HPDE6-E6E7 (cell line): ENCODE results near the gene CSMD2.

Experiments
- DNase-seq: peaks from one replicate; pipeline ENCODE4 v3.0.0; 2011; ENCODE audit warnings: missing footprints; ENCODE audit errors: extremely low spot score

Gene CSMD2

GRCh38 chr1:33960188-33960895 lies 204.7 kb downstream of the CSMD2 start:
- no peak for DNase-seq

- DNase-seq, result no peak
Observed at GRCh38 chr1:33957854-33958253, 207.2 kb downstream of the CSMD2 start.

GRCh38 chr1:33955096-33955495 lies 209.9 kb downstream of the CSMD2 start:
- DNase-seq, result no peak

GRCh38 chr1:33949570-33949969 lies 215.5 kb downstream of the CSMD2 start:
- DNase-seq, result no peak

- no peak for DNase-seq
Observed at GRCh38 chr1:33948291-33948690, 216.7 kb downstream of the CSMD2 start.

GRCh38 chr1:33946836-33947235 lies 218.2 kb downstream of the CSMD2 start:
- no peak for DNase-seq

- DNase-seq, result no peak
Observed at GRCh38 chr1:33944846-33945245, 220.2 kb downstream of the CSMD2 start.

GRCh38 chr1:33943978-33944377 lies 221.1 kb downstream of the CSMD2 start:
- no peak for DNase-seq

- DNase-seq, result no peak
Observed at GRCh38 chr1:33932871-33933270, 232.2 kb downstream of the CSMD2 start.

- no peak for DNase-seq
Observed at GRCh38 chr1:33931111-33931475, 233.9 kb downstream of the CSMD2 start.

- no peak for DNase-seq
Observed at GRCh38 chr1:33930346-33931110, 234.5 kb downstream of the CSMD2 start.

GRCh38 chr1:33928251-33928650 lies 236.8 kb downstream of the CSMD2 start:
- no peak for DNase-seq

- no peak for DNase-seq
Observed at GRCh38 chr1:33927721-33928120, 237.3 kb downstream of the CSMD2 start.

- no peak for DNase-seq
Observed at GRCh38 chr1:33925586-33925985, 239.4 kb downstream of the CSMD2 start.

GRCh38 chr1:33921281-33921680 lies 243.7 kb downstream of the CSMD2 start:
- DNase-seq, result no peak

- no peak for DNase-seq
Observed at GRCh38 chr1:33918368-33918767, 246.7 kb downstream of the CSMD2 start.

- no peak for DNase-seq
Observed at GRCh38 chr1:33916786-33917185, 248.2 kb downstream of the CSMD2 start.

- DNase-seq, result no peak
Observed at GRCh38 chr1:33914531-33914930, 250.5 kb downstream of the CSMD2 start.

GRCh38 chr1:33908324-33908956 lies 256.6 kb downstream of the CSMD2 start:
- DNase-seq, result no peak

- no peak for DNase-seq
Observed at GRCh38 chr1:33906156-33906555, 258.9 kb downstream of the CSMD2 start.

- DNase-seq, result no peak
Observed at GRCh38 chr1:33905241-33905640, 259.8 kb downstream of the CSMD2 start.

GRCh38 chr1:33903210-33903589 lies 261.8 kb downstream of the CSMD2 start:
- DNase-seq, result no peak
